ENCODE data around the gene DNAJC10. TPM values are rescaled to one million over a fixed set of nuclear protein-coding genes. Genes with fewer than 3 reads are reported as not detected.

DNAJC10 gene
- total and polyA plus RNA-seq, 2 of the 4 experiments (the other 2 are of a cell fraction) = 34.6 to 53.2 TPM

Small RNA genes within 50 kb of the gene (microRNA-seq; reads per million reads assigned to microRNA genes)
- not detected for gene RF00019 (ENCODE audit: insufficient read depth, insufficient read length)

Small RNA genes within 50 kb of the gene (small RNA-seq; reads per million reads assigned to genes)
- 0 reads per million in 5 experiments for gene RF00019

Other genes starting within 250 kb of the DNAJC10 start
- 0.18 and 0.28 TPM in 2 replicates for gene FRZB, start 150.4 kb downstream of the DNAJC10 start, total RNA-seq (2012; rRNA removed)
- 1.1 and 1.2 TPM in 2 replicates for gene FRZB, start 150.4 kb downstream of the DNAJC10 start, polyA plus RNA-seq (2012; rRNA removed)